Measurements from ENCODE around the gene HNRNPA3. TPM values are rescaled to one million over a fixed set of nuclear protein-coding genes. Genes with fewer than 3 reads are reported as not detected.
A peak's percentile ranks its signal among the peaks of the same experiment; 100 is the strongest.

The HNRNPA3 gene
- total and polyA plus RNA-seq, 2 of the 13 experiments (the other 11 are each of a cell fraction or from before 2014, with no cell fraction given), result 73.3 to 97.7 TPM

DNA sequence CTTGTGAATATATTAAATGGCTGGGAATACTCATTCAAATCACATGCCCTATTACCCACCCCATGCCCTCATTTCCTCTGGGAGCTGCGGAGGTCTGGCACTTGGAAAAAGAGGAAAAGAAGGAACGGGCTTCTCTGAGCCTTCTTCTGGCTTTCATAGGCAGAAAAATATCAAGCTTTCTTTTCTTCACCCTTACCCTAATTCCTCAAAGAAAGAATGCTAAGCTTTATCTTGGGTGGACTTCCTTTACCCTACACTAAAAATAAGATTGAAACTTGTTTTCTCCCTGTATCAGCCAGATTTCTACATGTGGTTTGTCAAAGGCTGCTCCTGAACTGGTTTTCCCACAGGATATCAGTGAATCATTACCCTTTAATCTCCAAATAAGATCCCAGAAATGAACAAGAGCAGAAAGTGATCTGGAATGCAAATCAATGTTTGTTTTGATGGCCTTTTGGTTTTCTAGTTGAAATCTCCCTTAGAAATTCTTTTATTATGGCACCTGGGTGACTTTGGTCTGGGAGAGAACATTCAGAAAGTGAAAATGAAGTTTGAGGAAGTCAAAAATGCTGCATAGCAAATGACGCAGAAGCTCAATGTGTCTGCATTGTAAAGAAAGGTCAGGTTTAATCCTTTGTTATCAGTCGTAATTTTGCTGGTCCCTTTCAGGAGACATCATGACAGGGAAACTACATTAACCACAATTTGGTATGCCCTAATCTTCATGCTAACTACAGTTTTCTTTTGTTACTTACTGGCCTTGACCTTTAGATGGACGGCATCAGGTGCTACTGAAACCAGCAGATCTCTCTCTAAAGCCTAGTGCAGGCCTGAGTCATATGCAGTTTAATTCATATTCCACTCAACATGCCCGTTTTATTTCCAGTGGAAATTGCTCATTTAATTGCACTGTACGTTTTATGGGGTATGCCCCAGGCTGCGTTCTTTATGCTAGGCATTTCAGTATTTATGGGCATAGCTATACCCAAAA is 46.6 kb upstream of the HNRNPA3 start (continued):
- TF ChIP-seq, protein P1, sequence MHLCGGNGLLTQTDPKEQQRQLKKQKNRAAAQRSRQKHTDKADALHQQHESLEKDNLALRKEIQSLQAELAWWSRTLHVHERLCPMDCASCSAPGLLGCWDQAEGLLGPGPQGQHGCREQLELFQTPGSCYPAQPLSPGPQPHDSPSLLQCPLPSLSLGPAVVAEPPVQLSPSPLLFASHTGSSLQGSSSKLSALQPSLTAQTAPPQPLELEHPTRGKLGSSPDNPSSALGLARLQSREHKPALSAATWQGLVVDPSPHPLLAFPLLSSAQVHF (CRISPR knock-in tag; IDR thresholded peaks at IDR 0.05), result no peak
- TF ChIP-seq NR2C2 (CRISPR knock-in tag; IDR thresholded peaks at IDR 0.05; ENCODE audit: borderline replicate concordance), result peak; percentile 83
- peak; percentile 32; the same call in 1 of the 2 replicates for TF ChIP-seq MXD4 (CRISPR knock-in tag; IDR thresholded peaks at IDR 0.05)
- TF ChIP-seq, protein P2, sequence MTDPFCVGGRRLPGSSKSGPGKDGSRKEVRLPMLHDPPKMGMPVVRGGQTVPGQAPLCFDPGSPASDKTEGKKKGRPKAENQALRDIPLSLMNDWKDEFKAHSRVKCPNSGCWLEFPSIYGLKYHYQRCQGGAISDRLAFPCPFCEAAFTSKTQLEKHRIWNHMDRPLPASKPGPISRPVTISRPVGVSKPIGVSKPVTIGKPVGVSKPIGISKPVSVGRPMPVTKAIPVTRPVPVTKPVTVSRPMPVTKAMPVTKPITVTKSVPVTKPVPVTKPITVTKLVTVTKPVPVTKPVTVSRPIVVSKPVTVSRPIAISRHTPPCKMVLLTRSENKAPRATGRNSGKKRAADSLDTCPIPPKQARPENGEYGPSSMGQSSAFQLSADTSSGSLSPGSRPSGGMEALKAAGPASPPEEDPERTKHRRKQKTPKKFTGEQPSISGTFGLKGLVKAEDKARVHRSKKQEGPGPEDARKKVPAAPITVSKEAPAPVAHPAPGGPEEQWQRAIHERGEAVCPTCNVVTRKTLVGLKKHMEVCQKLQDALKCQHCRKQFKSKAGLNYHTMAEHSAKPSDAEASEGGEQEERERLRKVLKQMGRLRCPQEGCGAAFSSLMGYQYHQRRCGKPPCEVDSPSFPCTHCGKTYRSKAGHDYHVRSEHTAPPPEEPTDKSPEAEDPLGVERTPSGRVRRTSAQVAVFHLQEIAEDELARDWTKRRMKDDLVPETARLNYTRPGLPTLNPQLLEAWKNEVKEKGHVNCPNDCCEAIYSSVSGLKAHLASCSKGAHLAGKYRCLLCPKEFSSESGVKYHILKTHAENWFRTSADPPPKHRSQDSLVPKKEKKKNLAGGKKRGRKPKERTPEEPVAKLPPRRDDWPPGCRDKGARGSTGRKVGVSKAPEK (CRISPR knock-in tag; IDR thresholded peaks at IDR 0.05; ENCODE audit: borderline replicate concordance), result peak; percentile 66; the same call in 1 of the 2 replicates
- TF ChIP-seq, protein P3, sequence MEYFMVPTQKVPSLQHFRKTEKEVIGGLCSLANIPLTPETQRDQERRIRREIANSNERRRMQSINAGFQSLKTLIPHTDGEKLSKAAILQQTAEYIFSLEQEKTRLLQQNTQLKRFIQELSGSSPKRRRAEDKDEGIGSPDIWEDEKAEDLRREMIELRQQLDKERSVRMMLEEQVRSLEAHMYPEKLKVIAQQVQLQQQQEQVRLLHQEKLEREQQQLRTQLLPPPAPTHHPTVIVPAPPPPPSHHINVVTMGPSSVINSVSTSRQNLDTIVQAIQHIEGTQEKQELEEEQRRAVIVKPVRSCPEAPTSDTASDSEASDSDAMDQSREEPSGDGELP (IDR thresholded peaks at IDR 0.05; ENCODE audit: borderline replicate concordance, low read depth), result peak; percentile 51; the same call in 1 of the 2 replicates
- no peak for TF ChIP-seq SP2 (CRISPR knock-in tag; IDR thresholded peaks at IDR 0.05)
- peak; percentile 66 for TF ChIP-seq NCOA2 (CRISPR knock-in tag; IDR thresholded peaks at IDR 0.05)
- no peak for TF ChIP-seq SCMH1 (CRISPR knock-in tag; IDR thresholded peaks at IDR 0.05; ENCODE audit: borderline replicate concordance)
- TF ChIP-seq, protein P4, sequence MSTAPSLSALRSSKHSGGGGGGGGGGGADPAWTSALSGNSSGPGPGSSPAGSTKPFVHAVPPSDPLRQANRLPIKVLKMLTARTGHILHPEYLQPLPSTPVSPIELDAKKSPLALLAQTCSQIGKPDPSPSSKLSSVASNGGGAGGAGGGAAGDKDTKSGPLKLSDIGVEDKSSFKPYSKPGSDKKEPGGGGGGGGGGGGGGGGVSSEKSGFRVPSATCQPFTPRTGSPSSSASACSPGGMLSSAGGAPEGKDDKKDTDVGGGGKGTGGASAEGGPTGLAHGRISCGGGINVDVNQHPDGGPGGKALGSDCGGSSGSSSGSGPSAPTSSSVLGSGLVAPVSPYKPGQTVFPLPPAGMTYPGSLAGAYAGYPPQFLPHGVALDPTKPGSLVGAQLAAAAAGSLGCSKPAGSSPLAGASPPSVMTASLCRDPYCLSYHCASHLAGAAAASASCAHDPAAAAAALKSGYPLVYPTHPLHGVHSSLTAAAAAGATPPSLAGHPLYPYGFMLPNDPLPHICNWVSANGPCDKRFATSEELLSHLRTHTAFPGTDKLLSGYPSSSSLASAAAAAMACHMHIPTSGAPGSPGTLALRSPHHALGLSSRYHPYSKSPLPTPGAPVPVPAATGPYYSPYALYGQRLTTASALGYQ (CRISPR knock-in tag; IDR thresholded peaks at IDR 0.05), result 0 out of 2 replicates have a peak, but pooled peaks have one; percentile 38
- TF ChIP-seq EP300 (IDR thresholded peaks at IDR 0.05; ENCODE audit: low read depth in 2 of 2, low read length in 2 of 2), result peak in 1 of 2 experiments; percentile 59; a peak in 2 of 4 replicates
- TF ChIP-seq EP300 (CRISPR knock-in tag; IDR thresholded peaks at IDR 0.05; ENCODE audit: borderline replicate concordance), result peak; percentile 44; the same call in 1 of the 2 replicates
- TF ChIP-seq, protein P5, sequence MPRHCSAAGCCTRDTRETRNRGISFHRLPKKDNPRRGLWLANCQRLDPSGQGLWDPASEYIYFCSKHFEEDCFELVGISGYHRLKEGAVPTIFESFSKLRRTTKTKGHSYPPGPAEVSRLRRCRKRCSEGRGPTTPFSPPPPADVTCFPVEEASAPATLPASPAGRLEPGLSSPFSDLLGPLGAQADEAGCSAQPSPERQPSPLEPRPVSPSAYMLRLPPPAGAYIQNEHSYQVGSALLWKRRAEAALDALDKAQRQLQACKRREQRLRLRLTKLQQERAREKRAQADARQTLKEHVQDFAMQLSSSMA (CRISPR knock-in tag; IDR thresholded peaks at IDR 0.05), result no peak
- TF ChIP-seq TOE1 (CRISPR knock-in tag; IDR thresholded peaks at IDR 0.05), result no peak
- no peak for TF ChIP-seq HOXD1 (CRISPR knock-in tag; IDR thresholded peaks at IDR 0.05)
- peak; percentile 31; the same call in 1 of the 2 replicates for TF ChIP-seq KDM5A (IDR thresholded peaks at IDR 0.05; ENCODE audit: borderline replicate concordance, low read length)
- TF ChIP-seq ATF7 (IDR thresholded peaks at IDR 0.05), result no peak
- TF ChIP-seq ATF7 (CRISPR knock-in tag; IDR thresholded peaks at IDR 0.05), result no peak
- TF ChIP-seq ZNF501 (CRISPR knock-in tag; IDR thresholded peaks at IDR 0.05), result no peak
- no peak for TF ChIP-seq ZNF547 (CRISPR knock-in tag; IDR thresholded peaks at IDR 0.05)
- TF ChIP-seq, protein P6, sequence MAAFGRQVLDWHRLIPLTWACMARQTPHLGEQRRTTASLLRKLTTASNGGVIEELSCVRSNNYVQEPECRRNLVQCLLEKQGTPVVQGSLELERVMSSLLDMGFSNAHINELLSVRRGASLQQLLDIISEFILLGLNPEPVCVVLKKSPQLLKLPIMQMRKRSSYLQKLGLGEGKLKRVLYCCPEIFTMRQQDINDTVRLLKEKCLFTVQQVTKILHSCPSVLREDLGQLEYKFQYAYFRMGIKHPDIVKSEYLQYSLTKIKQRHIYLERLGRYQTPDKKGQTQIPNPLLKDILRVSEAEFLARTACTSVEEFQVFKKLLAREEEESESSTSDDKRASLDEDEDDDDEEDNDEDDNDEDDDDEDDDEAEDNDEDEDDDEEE (CRISPR knock-in tag; IDR thresholded peaks at IDR 0.05), result no peak

Measured in HepG2 (cell line).